Hematopoietic multipotent progenitor cell treated with erythropoietin and hydrocortisone succinate and interleukin-3 and kit ligand, for 15 days (in vitro differentiated cells): ENCODE measurements around the gene PIP4K2C.
"Not testable (repeated sequence)": the region's sequence is repeated elsewhere in the genome, so short reads cannot be mapped to it uniquely, and the experiment has no call there.

Experiments
- DNase-seq: peaks from one replicate; pipeline ENCODE4 v3.0.0-alpha.2; 2015; ENCODE audit warnings: low spot score

PIP4K2C gene

GRCh38 chr12:57585156-57585555 is 5.8 kb upstream of the PIP4K2C start:
- no peak for DNase-seq

- no peak for DNase-seq
Measured at GRCh38 chr12:57586128-57586527, 4.9 kb upstream of the PIP4K2C start.

- no peak for DNase-seq
Measured at GRCh38 chr12:57586832-57587429, 4.1 kb upstream of the PIP4K2C start.

- DNase-seq = not testable (repeated sequence)
Measured at GRCh38 chr12:57588951-57589610, 1.9 kb upstream of the PIP4K2C start.

- no peak for DNase-seq
Measured at GRCh38 chr12:57590479-57590863, 521 bp upstream of the PIP4K2C start.

GRCh38 chr12:57591782-57592325 is 862 bp downstream of the PIP4K2C start:
- no peak for DNase-seq

GRCh38 chr12:57592551-57593165 is 1.7 kb downstream of the PIP4K2C start:
- no peak for DNase-seq

- DNase-seq = no peak
Measured at GRCh38 chr12:57593187-57593586, 2.2 kb downstream of the PIP4K2C start.

GRCh38 chr12:57600395-57600794 is 9.4 kb downstream of the PIP4K2C start:
- DNase-seq = no peak

GRCh38 chr12:57602544-57602943 is 11.6 kb downstream of the PIP4K2C start:
- no peak for DNase-seq

- no peak for DNase-seq
Measured at GRCh38 chr12:57603324-57603723, 12.3 kb downstream of the PIP4K2C start.

- no peak for DNase-seq
Measured at GRCh38 chr12:57603815-57604453, 12.9 kb downstream of the PIP4K2C start.

GRCh38 chr12:57604454-57604991 is 13.5 kb downstream of the PIP4K2C start, which contains the start of gene DTX3:
TSS of gene DTX3 (plus strand) at chr12:57604824. CDS start at chr12:57606518, 1,694 bp downstream.
- DNase-seq = no peak

- DNase-seq = no peak
Measured at GRCh38 chr12:57604992-57605810, 14.2 kb downstream of the PIP4K2C start.

- no peak for DNase-seq
Measured at GRCh38 chr12:57605811-57606311, 14.9 kb downstream of the PIP4K2C start.

- DNase-seq = no peak
Measured at GRCh38 chr12:57606399-57606798, 15.4 kb downstream of the PIP4K2C start.

- DNase-seq = no peak
Measured at GRCh38 chr12:57606821-57607220, 15.8 kb downstream of the PIP4K2C start.

- no peak for DNase-seq
Measured at GRCh38 chr12:57607958-57608663, 17.1 kb downstream of the PIP4K2C start.

GRCh38 chr12:57609101-57609780 is 18.2 kb downstream of the PIP4K2C start:
- DNase-seq = no peak
